HG03280 (cell line): ENCODE data around the gene API5.

ENCODE experiments used
- ATAC-seq: cut with Tn5 transposase; IDR thresholded peaks from one replicate; pipeline ENCODE4 v1.9.1; 2021; ENCODE audit warnings: mild to moderate bottlenecking, moderate library complexity; ENCODE audit not compliant: unreplicated experiment

Gene API5

GRCh38 chr11:43358801-43359421, 47.1 kb downstream of the API5 start, which contains the start of gene TTC17:
Gene TTC17, plus strand, starts transcription at chr11:43358920. Its CDS starts 35 bp downstream, at chr11:43358955.
- peak; percentile 93 for ATAC-seq

- peak; percentile 51 for ATAC-seq
Observed at GRCh38 chr11:43359422-43359818, 47.6 kb downstream of the API5 start.

GRCh38 chr11:43360361-43361032, 48.7 kb downstream of the API5 start:
- ATAC-seq: no peak

GRCh38 chr11:43366677-43367076, 54.9 kb downstream of the API5 start:
- no peak for ATAC-seq

- ATAC-seq: no peak
Observed at GRCh38 chr11:43367382-43368178, 55.8 kb downstream of the API5 start.

- ATAC-seq: no peak
Observed at GRCh38 chr11:43376065-43376464, 64.3 kb downstream of the API5 start.

GRCh38 chr11:43376594-43376993, 64.8 kb downstream of the API5 start:
- ATAC-seq: no peak

- no peak for ATAC-seq
Observed at GRCh38 chr11:43377389-43377788, 65.6 kb downstream of the API5 start.

GRCh38 chr11:43378897-43379296, 67.1 kb downstream of the API5 start:
- ATAC-seq: no peak

GRCh38 chr11:43381802-43382201, 70.0 kb downstream of the API5 start:
- no peak for ATAC-seq

GRCh38 chr11:43382614-43383013, 70.8 kb downstream of the API5 start:
- no peak for ATAC-seq

- ATAC-seq: no peak
Observed at GRCh38 chr11:43384393-43384792, 72.6 kb downstream of the API5 start.

- ATAC-seq: no peak
Observed at GRCh38 chr11:43392713-43393112, 80.9 kb downstream of the API5 start.

GRCh38 chr11:43393765-43394355, 82.1 kb downstream of the API5 start:
- ATAC-seq: no peak
